K562 (cell line): ENCODE results near the gene GDF15. TPM values are rescaled to one million over a fixed set of nuclear protein-coding genes. Genes with fewer than 3 reads are reported as not detected.

ENCODE experiments used
- ARID1B ChIP-seq: fragments of 450-650 bp; IDR thresholded peaks from 2 replicates; pipeline ENCODE4 v1.6.1; 2016; ENCODE audit warnings: antibody characterized with exemption, mild to moderate bottlenecking, inconsistent platforms
- CAMTA2 ChIP-seq: fragments of 250-450 bp; sonication (Bioruptor Pico); conservative IDR thresholded peaks from 2 replicates; pipeline ENCODE4 v1.5.1; 2022
- CREB1 ChIP-seq, 2 experiments: sonication (generic) in 1 of 2; formaldehyde crosslinking in 1 of 2; IDR thresholded peaks; 2 replicates each; pipeline versions ENCODE4 v1.6.1 to v1.8.0; 2012 to 2022; ENCODE audit warnings: inconsistent platforms in 1 of 2, mild to moderate bottlenecking in 1 of 2, missing genetic modification reagents in 1 of 2, moderate library complexity in 1 of 2
- ELF1 ChIP-seq: fragments of 200-800 bp; sonication (Bioruptor generic); IDR thresholded peaks from 2 replicates; pipeline ENCODE4 v1.6.1; 2016; ENCODE audit warnings: missing genetic modification characterization, missing compliant biosample characterization
- ETV1 ChIP-seq: fragments of 450-650 bp; conservative IDR thresholded peaks from 2 replicates; pipeline ENCODE4 v1.6.1; 2016; ENCODE audit warnings: missing genetic modification characterization, control low read depth, low read depth, missing compliant biosample characterization
- ETV6 ChIP-seq, 3 experiments: fragments of 150-350 bp in 1 of 3; sonication (generic) in 1 of 3; formaldehyde crosslinking in 1 of 3; IDR thresholded peaks; 2 replicates each; pipeline versions ENCODE4 v1.6.1 to v1.8.0; 2014 to 2022; ENCODE audit warnings: borderline replicate concordance in 2 of 3, low read depth in 2 of 3, antibody characterized with exemption in 1 of 3, low read length in 1 of 3, mild to moderate bottlenecking in 1 of 3, missing genetic modification reagents in 1 of 3
- HNRNPLL ChIP-seq: fragments of 200-400 bp; formaldehyde crosslinking; IDR thresholded peaks from 2 replicates; pipeline ENCODE4 v1.6.1; 2017; ENCODE audit warnings: low read length, low read depth, mild to moderate bottlenecking; ENCODE audit not compliant: poor library complexity, severe bottlenecking
- HOXB6 ChIP-seq: fragments of 250-450 bp; sonication (Bioruptor Pico); IDR thresholded peaks from 2 replicates; pipeline ENCODE4 v1.5.1; 2022; ENCODE audit warnings: mild to moderate bottlenecking, borderline replicate concordance
- KLF10 ChIP-seq: fragments of 250-450 bp; sonication (Bioruptor Pico); IDR thresholded peaks from 2 replicates; pipeline ENCODE4 v1.6.1; 2021; ENCODE audit warnings: matching md5 sums
- NBN ChIP-seq: fragments of 450-650 bp; IDR thresholded peaks from 2 replicates; pipeline ENCODE4 v1.6.1; 2016; ENCODE audit warnings: low read depth, mild to moderate bottlenecking
- NCOA2 ChIP-seq, 2 experiments: fragments of 450-650 bp; IDR thresholded peaks; 2 replicates each; pipeline ENCODE4 v1.6.1; 2018; ENCODE audit warnings: mild to moderate bottlenecking in 2 of 2, moderate library complexity in 1 of 2; ENCODE audit not compliant: partially characterized antibody in 2 of 2
- NFXL1 ChIP-seq: fragments of 450-650 bp; formaldehyde crosslinking; IDR thresholded peaks from 2 replicates; pipeline ENCODE4 v1.4.0; 2021; ENCODE audit warnings: mild to moderate bottlenecking
- PTBP1 ChIP-seq: fragments of 200-400 bp; formaldehyde crosslinking; IDR thresholded peaks from 2 replicates; pipeline ENCODE4 v1.6.1; 2017; ENCODE audit warnings: low read depth, low read length
- PURB ChIP-seq: sonication (generic); formaldehyde crosslinking; IDR thresholded peaks from 2 replicates; pipeline ENCODE4 v1.9.0; 2021; ENCODE audit warnings: low read depth, mild to moderate bottlenecking, missing genetic modification reagents
- RBBP5 ChIP-seq: fragments of 200-600 bp; sonication (generic); IDR thresholded peaks from 2 replicates; pipeline ENCODE4 v1.6.1; 2012; ENCODE audit warnings: borderline replicate concordance, mild to moderate bottlenecking, low read length, control low read depth, inconsistent platforms; ENCODE audit not compliant: insufficient read depth, poor library complexity, severe bottlenecking
- RBM34 ChIP-seq: fragments of 200-400 bp; formaldehyde crosslinking; IDR thresholded peaks from 2 replicates; pipeline ENCODE4 v1.6.1; 2018; ENCODE audit warnings: low read length, borderline replicate concordance; ENCODE audit not compliant: insufficient read depth
- RCOR1 ChIP-seq, 2 experiments: IDR thresholded peaks; 2 replicates each; pipeline ENCODE4 v1.6.1; 2012; ENCODE audit warnings: low read depth in 2 of 2, low read length in 2 of 2, borderline replicate concordance in 1 of 2, improper control_type of control experiment in 1 of 2
- SMAD4 ChIP-seq: fragments of 250-450 bp; sonication (Bioruptor Pico); conservative IDR thresholded peaks from 2 replicates; pipeline ENCODE4 v1.8.0; 2021; ENCODE audit warnings: inconsistent platforms, mild to moderate bottlenecking, moderate library complexity
- SMARCA5 ChIP-seq: fragments of 450-650 bp; IDR thresholded peaks from 2 replicates; pipeline ENCODE4 v1.6.1; 2016
- STAT5A ChIP-seq: IDR thresholded peaks from 2 replicates; pipeline ENCODE4 v1.6.1; 2012; ENCODE audit warnings: low read length, inconsistent platforms, borderline replicate concordance
- ZNF146 ChIP-seq: IDR thresholded peaks from one replicate; pipeline ENCODE4 v1.6.1; 2018; ENCODE audit warnings: missing compliant biosample characterization; ENCODE audit not compliant: unreplicated experiment
- ZNF561 ChIP-seq: fragments of 450-650 bp; formaldehyde crosslinking; conservative IDR thresholded peaks from 2 replicates; pipeline ENCODE4 v1.4.0; 2020; ENCODE audit warnings: mild to moderate bottlenecking, moderate library complexity
- ZNF740 ChIP-seq, 3 experiments: fragments of 200-800 bp in 1 of 3; sonication (Bioruptor generic) in 1 of 3; sonication (generic) in 1 of 3; formaldehyde crosslinking in 1 of 3; IDR thresholded peaks; 2 replicates each; pipeline versions ENCODE4 v1.6.1 to v1.8.0; 2016 to 2022; ENCODE audit warnings: mild to moderate bottlenecking in 2 of 3, missing compliant biosample characterization in 2 of 3, missing genetic modification characterization in 2 of 3, missing genetic modification reagents in 1 of 3
- polyA plus RNA-seq, 8 experiments: library from polyadenylated mRNA; depleted of rRNA in 4 of 8; stranded (reverse) in 5 of 8; unstranded in 3 of 8; fragments of >200 nt; fragmentation: Nextera tagmentation in 2 of 8; fragmentation: Illumina TruSeq in 1 of 8; extraction: Ambion mirVana in 2 of 8; extraction: Trizol in 1 of 8; gene quantifications; 2 replicates each; pipeline versions ENCODE4 v1.2.1 to v1.2.3, GENCODE V29; 2011 to 2014; ENCODE audit warnings: inconsistent platforms in 1 of 8, missing spikeins in 1 of 8
- total RNA-seq, 7 experiments: library from RNA; depleted of rRNA in 6 of 7; stranded (reverse); fragments of >200 nt in 6 of 7; fragmentation: Illumina TruSeq in 2 of 7; extraction: Trizol in 2 of 7; gene quantifications; 2 replicates each; pipeline versions ENCODE4 v1.2.1 to v1.2.3, GENCODE V29; 2011 to 2021; ENCODE audit warnings: low replicate concordance in 1 of 7

The GDF15 gene
- total and polyA plus RNA-seq, 9 of the 15 experiments (the other 6 are each of a cell fraction or from before 2014, with no cell fraction given), result 2.3 to 82.4 (median 12.5) TPM

GRCh38 chr19:18396471-18397241, 10.7 kb downstream of the GDF15 start (continued):
- no peak for TF ChIP-seq HNRNPLL
- TF ChIP-seq ZNF146, result no peak
- peak; percentile 93 for TF ChIP-seq SMARCA5
- TF ChIP-seq CREB1 (IDR thresholded peaks at IDR 0.05), result no peak
- no peak for TF ChIP-seq CREB1 (CRISPR knock-in tag; IDR thresholded peaks at IDR 0.05)
- TF ChIP-seq HOXB6 (CRISPR knock-in tag), result no peak
- no peak for TF ChIP-seq ETV1
- TF ChIP-seq ZNF561 (CRISPR knock-in tag), result no peak
- no peak for TF ChIP-seq KLF10
- TF ChIP-seq STAT5A, result no peak
- TF ChIP-seq SMAD4 (CRISPR knock-in tag), result 0 out of 2 replicates have a peak, but pooled peaks have one; percentile 5
- TF ChIP-seq CAMTA2 (CRISPR knock-in tag), result no peak
- TF ChIP-seq ARID1B, result no peak
- TF ChIP-seq RCOR1 (IDR thresholded peaks at IDR 0.05; ENCODE audit: borderline replicate concordance in 1 of 2, low read depth in 2 of 2, low read length in 2 of 2), result peak in 1 of 2 experiments; percentile 76; a peak in 2 of 4 replicates
- peak; percentile 94 for TF ChIP-seq PTBP1
- TF ChIP-seq NFXL1 (CRISPR knock-in tag), result no peak
- no peak for TF ChIP-seq ETV6 (IDR thresholded peaks at IDR 0.05; ENCODE audit: borderline replicate concordance in 1 of 2, low read depth in 2 of 2, low read length in 1 of 2)
- no peak for TF ChIP-seq ETV6 (CRISPR knock-in tag; IDR thresholded peaks at IDR 0.05; ENCODE audit: borderline replicate concordance)
- TF ChIP-seq RBBP5, result no peak
- TF ChIP-seq RBM34, result no peak
- TF ChIP-seq ELF1 (tag), result no peak
- TF ChIP-seq ZNF740 (CRISPR knock-in tag; IDR thresholded peaks at IDR 0.05), result no peak
- no peak for TF ChIP-seq ZNF740 (tag; IDR thresholded peaks at IDR 0.05)
- TF ChIP-seq NBN, result no peak
- no peak for TF ChIP-seq PURB (CRISPR knock-in tag)
- TF ChIP-seq NCOA2 (IDR thresholded peaks at IDR 0.05; ENCODE audit: partially characterized antibody in 2 of 2), result no peak
